Stimulated activated CD4-positive, alpha-beta T cell treated with anti-CD3 and anti-CD28 coated beads, TNF-alpha, amount 100 ng/mL, for 1 hour (primary cell): Measurements from ENCODE around the gene KLHDC4.
A peak's percentile ranks its signal among the peaks of the same experiment; 100 is the strongest.
"Not testable (repeated sequence)": the region's sequence is repeated elsewhere in the genome, so short reads cannot be mapped to it uniquely, and the experiment has no call there.

Source experiments
- DNase-seq, 3 donors: peaks; one replicate each; pipeline ENCODE4 v3.0.0-alpha.2; 2020; ENCODE audit warnings: low read depth in 3 of 3, low spot score in 1 of 3

KLHDC4 gene

DNA sequence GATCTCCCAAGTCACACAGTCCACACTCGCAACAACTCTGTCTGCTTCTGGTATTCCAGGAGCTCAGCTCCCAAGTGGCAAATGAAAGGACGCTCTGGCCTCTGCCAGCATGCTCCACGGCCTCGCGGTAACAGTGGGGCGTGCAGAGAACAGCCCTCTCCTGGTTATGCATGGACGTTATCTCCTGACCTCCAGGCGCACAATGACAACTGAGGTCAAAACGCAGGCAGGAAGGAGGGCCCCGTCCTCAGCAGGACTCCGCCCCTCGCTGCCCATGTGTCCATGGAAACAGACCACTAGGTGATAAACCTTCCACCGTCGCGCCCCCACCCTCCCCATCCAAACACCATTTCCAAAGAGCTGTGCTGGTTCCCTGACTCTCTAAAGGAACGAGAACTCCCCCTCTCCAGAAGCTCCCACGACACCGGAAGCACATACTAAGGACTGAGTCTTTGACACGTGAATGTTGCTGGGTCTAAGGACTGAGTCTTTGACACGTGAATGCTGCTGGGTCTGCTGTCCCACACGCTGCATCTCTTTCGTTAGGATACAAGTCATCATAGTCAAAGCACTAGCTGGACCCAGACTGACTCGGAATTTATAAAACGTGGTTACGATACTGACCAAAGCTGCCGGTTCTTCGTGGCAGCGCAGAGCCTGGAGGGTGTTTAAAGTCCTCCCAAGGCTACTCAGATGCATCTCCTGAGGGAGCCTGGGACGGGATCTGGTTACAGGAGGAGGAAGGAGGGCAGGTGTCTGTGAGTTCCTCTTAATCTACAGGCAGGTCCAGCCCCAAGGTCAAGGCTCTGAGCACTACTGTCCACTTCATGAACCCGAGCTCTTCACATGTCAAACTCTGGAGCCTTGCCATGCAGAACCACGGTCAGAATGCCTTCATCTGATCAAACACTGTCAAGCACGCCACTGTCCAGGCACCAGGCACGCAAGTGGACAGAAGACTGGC, 43.9 kb downstream of the KLHDC4 start:
- no peak for DNase-seq

DNA sequence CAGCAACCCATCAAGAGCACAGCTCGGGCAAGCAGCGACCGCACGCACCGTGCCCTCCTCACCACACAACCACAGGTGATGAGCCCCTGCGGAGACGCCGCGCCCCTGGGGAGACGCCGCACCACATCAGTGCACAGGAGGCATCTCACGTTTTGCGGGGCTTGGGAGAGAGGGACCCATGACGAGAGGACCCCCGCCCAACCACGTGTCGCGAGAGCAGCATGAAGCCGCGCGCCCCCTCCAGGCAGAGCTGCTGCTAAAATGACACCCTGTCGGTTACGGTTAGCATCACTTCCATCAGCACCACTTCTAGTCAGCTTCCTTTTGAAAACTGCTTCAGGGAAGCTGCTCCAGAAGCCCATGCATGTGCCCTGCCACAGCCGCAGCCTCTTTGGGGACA, 45.3 kb downstream of the KLHDC4 start:
- DNase-seq = no peak

DNA sequence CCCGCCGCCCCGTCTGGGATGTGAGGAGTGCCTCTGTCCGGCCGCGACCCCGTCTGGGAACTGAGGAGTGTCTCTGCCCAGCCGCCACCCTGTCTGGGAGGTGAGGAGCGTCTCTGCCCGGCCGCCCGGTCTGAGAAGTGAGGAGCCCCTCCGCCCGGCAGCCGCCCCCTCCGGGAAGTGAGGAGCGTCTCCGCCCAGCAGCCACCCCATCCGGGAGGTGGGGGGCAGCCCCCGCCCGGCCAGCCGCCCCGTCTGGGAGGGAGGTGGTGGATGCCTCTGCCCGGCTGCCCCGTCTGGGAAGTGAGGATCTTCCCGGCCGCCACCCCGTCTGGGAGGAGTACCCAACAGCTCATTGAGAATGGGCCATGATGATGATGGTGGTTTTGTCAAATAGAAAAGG, 47.0 kb downstream of the KLHDC4 start:
- not testable (repeated sequence) for DNase-seq

DNA sequence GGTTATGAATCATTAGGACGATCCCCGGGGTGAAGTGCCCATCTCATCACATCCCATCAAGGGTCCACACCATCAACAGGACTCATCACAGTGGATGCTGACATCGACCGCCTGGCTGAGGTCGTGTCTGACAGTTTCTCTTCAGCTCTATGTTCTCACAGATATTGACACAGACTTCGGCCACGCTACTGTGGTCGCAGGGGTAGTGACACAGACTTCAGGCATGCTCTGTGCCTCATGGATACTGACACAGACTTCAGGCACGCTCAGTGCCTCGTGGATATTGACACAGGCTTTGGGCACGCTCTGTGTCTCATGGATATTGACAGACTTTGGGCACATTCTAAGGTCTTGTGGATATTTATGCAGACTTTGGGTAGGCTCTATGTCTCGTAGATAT, 50.1 kb downstream of the KLHDC4 start:
- DNase-seq = no peak

DNA sequence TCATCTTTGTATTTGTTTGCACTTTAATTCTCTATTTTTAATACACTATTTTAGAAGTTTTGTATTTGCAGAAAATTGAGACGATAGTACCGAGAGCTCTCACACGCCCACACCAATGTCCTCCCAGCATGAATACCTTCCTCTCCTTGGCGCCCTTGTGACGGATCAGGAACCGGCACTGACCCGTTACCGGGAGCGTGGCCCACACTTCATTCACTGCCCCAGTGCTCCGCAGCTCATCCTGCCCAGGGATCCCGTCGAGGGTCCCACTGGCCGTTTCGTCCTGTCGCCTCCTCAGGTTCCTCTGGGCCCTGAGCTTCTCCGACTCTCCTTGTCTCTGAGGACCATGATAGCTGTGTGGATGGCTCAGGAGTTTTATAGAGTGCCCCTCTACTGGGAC, 50.6 kb downstream of the KLHDC4 start:
- no peak for DNase-seq

DNA sequence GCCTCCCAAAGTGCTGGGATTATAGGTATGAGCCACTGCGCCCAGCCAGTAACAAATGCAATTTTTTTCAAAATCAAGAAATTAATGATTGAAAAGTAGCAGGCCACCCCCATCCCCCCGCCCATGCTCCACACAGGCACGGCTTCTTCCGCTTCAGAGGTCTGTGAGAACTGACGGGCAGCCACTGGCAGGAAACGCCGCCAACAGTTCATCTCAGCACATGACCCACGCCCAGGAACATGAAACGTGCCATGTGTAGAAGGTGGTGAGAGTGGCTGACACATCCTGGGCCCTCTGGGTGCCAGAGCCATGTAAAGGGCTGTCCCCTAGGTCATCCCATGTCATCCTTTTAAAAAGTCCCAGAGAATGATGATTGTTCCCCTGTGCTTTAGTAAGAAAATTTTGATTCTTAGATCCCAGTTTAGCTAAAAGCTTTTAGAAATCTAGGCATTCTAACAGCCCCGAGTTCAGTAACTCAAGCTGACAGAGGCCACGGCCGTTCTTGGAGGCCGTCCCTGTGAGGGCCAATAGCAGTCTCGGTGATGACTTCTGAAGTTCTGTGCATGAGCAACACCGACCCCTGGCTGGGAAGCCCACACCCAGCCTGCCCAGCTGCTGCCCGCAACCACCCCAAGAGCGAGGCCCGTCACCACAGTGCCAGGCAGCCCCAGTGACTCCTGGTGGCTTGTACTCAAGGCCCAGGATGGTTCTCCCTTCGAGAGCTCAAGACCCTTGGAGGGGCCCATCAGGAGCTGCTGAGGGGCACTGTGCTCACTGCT, 52.1 kb downstream of the KLHDC4 start:
- peak in 1 of 3 donors; percentile 13 for DNase-seq

DNA sequence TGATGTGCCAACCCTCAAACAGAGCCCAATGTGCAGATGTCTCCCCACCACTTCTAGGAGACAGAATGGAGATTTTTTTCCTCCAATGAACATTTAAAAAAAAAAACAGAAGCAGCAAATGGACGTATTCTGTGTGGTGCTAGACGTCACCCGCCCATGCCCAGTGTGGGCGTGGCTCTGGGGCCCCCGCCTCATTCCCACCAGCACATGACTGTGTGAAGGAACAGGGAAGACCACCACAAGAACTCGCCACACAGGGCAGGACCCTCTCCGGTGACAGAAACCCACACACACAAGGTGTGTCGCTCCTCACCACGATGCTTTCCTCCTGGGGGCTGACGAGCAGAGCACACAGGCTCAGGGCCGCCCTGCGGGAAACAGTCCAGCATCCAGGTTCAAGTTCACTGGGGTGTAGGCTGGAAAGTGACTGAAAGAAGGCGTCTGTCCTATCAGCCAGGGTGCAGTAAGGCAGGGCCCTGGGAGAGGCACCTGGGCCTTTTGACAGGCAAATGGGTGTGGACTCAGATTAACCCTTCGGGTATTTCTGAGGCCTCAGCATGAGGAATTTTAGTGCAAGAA, 53.5 kb downstream of the KLHDC4 start:
- no peak for DNase-seq

DNA sequence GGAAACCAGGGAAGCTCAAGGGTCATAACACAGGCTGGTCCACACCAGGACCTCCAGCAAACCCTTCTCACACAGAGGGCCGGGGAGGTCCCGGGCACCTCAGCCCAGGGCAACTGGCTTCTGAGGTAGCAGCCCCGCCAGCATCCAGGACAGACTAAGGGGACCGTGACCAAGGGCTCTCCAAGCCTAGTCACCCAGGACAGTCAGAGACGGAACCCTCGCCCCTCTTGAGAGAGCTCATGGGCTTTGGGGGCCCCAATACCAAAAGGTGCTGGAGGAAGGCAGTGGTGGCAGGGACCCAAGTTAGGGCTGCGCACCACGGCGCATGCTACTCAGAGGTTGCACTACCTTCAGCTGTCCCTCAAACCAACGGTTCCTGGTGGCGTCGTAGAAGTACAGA, 54.9 kb downstream of the KLHDC4 start:
- DNase-seq = no peak

DNA sequence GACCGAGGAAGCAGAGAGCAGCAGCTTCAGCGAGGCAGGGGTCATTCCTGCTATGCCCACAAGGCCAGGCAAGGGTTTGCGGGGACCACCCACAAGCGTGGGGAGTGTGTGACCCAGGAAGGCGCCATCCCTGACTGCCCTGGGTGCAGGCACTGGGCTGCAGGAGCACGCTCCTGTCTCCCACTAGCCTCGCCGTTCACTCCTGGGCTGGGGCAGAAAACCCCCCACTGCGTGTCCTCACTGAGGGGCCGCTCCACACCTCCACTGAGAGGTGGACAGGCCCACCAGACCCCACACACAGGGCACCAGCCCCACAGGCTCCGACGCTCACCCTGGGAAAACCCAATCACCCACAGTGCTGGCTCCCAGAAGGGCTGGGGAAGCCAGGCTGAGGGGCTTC, 56.1 kb downstream of the KLHDC4 start:
- DNase-seq = no peak

DNA sequence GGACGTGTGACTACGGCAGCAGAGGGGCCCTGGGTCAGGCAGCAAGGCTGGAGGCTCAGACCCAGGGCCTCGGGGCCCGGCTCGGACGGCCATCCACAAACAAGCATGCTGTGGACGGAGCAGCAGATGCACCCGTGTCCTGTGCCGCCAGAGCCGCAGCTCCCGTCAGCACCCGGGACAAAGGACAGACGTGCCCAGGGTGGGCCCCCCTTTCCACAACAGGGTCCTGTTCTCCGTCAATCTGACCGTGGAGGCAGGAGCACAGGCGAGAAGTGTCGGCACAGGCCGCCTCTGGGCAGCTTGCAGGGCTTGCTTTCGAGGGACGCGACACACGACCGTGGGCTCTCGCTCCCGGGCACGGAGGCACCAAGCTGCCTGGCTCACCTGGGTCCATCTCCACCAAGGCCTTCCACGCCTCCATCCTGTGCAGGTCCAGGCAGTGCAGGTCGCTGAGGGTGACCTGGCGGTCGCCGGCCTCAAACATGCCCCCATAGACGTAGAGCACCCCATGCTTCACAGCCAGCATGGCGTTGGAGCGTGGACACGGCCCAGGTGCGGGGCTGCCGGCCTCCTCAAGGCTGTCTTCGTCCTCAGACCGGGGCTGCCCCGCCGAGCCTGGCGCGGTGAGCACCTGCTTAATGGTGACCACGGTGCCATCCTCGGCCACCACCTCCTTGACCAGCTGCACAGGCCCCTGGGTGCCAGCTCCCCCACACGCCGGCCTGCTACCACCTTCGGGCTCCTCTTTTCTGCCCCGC, 56.7 kb downstream of the KLHDC4 start:
- DNase-seq = no peak

DNA sequence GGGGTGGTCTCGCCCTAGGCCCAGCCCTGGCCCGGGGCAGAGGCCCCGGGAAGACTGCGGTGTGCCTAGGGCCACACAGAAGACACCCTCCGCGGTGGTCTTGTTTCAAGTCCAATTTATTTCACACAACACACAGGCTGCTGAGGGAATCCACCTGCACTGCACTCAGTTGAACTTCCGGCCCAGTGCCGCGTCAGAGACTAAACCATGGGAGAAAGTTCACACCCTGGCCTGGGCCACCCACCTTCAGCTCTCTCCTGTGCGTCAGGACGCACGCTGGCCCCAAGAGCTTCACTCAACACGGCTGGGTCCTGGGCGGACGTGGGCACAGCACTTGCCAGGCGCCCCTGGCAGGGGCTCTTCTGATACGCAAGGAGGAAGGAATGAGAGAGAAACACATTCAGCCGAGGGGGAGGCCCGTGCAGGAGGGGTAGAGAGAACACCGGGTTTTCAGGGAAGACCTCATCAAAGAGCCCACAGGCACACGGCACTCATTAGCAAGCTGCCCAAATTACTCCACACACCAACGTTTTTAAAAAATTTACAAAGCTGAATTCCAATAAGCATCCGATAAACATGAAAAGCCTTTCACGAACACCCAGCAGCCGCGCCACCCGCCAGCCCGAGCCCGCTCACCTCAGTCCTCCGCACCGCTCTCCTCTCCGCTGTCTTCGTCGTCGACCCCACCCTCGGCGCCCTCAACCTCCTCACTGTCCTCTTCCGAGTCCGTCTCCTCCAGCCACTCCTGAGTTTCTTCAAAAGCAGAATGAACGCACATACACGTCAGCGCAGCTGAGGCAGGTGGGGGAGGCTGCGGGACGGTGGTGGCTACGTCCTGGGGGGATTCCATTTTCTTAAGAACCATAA, 57.8 kb downstream of the KLHDC4 start:
- DNase-seq = no peak

DNA sequence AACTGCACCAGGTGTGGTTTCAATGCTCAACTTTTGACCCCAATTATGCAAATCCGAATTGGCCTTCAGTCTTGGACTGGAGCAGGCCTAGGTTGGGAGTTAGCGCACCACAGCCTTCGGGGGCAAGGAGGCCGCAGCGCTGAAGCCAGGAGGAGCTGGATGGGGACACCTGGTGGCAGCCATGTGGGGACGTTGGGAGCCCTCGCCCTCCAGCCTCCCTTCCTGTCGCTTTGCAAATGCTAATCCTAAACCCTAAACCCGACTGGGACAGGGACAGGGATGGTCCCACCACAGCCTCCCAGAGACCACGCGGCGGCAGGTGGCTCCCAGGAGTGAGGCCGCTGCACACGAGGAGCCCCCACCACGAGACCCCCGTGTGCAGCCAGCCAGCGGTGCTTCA, 58.7 kb downstream of the KLHDC4 start:
- no peak for DNase-seq

DNA sequence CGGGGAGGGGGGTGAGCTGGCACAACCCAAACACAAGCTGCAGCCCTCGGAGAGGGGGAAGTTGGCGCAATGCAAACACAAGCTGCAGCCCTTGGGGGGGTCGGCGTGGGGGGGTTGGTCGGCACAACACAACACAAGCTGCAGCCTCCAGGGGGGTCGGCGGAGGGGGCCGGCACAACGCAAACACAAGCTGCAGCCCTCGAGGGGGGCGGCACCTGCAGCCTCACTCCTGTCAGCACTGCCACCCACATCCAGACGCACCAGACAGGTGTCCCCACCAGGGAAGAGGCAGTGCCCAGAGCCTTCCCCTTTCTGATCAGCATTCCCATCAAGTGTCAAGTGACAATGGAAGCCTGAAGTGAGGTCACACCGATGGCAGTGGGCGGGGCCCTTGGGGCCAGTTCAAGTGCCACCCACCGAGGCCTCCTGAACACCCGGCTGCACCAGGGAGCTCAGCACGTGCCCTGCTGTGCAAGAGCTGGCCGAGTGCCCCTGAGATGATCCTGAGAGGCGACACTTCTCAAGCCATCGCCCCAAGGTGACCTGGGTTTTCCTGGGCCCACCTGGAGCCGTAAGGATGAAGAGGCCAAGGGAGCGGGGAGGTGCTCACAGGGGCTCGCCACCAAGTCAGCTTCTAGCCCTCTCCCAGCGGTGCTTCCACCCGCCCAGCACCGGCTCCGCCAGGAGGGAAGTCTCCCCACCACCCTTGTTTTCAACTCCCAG, 59.3 kb downstream of the KLHDC4 start:
- no peak for DNase-seq

DNA sequence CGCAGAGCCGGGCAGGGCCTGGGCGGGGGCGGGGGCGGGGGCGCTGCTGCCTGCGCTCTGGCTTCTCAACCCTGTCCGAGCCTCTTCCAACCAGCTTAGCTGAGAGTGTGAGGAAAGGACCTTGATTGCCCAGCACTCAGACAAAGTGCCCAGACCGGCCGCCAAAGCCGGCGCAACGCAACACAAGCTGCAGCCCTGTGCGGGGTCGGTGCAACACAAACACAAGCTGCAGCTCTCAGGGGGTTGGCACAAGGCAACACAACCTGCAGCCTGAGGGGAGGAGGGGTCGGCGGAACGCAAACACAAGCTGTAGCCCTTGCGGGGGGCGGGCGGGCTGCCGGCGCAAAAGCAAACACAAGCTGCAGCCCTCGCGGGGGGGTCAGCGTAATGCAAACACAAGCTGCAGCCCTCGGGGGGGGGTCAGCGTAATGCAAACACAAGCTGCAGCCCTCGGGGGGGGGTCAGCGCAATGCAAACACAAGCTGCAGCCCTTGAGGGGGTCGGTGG, 60.0 kb downstream of the KLHDC4 start:
- DNase-seq = no peak

DNA sequence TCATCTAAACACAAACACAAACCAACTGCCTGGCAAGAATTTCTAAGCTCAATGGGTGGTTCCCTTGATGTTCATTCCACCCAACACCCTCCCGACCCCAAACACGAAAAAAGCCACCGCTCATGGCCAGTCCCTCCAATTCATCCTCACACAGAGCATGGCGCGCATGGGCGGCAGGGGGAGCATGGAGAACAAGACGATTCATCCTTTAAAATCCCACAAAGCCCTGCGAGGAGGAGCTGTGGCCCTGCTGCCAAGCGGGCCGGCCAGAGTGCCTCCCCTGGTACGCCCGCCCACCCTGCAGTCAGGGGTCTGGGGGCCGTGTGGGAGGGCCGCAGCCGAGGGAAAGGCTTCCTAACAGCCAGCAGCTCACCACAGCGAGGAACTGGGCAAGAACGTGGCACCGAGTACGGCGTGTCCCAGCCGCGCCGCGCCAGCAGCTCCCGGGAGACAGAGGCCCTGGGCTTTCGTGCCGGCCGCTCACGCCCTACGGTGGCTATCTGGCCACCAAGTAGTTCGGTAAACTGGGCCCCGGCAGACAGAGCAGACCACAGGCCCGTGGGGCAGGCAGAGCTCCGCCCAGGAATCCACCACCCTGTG, 60.9 kb downstream of the KLHDC4 start:
- DNase-seq = no peak

DNA sequence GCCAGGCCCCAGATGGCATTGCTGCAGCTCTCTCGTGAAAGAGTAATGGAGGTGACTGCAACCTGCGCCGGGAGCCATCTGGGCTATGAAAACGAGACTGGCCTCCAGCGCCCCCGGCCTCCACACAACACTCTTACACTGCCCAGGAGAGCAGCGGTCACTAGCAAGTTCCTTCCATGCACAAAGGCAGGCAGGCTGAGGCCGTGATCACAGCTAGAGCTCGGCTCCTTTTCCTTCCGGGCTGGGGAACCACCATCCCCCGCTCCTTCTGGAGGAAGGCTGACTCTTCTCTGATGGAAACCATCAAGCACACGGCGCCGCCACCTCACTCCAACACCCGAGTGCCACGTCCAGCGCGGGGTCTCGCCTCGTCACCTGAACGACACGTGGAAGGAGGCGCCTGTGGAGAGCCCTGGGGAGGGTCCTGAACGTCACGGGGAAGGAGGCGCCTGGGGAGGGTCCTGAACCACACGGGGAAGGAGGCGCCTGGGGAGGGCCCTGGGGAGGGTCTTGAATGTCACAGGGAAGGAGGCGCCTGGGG, 61.9 kb downstream of the KLHDC4 start:
- no peak for DNase-seq

DNA sequence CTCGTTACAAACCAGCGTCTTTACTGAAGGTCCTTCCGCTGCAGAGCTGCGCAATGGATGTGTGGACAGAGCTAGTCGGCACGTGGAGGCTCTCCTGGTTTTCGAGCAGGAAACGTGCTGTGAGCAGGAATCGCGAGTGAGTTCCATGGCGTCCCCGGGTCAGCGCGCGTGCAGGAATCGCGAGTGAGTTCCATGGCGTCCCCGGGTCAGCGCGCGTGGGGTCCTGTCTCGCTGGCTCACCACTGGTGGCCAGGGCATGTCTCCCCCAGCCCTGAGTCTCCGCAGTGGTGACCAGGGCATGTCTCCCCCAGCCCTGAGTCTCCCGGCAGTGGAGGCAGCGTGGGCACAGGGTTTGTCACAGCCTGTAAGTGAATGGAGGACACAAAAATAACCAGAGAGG, 62.7 kb downstream of the KLHDC4 start:
- no peak for DNase-seq

DNA sequence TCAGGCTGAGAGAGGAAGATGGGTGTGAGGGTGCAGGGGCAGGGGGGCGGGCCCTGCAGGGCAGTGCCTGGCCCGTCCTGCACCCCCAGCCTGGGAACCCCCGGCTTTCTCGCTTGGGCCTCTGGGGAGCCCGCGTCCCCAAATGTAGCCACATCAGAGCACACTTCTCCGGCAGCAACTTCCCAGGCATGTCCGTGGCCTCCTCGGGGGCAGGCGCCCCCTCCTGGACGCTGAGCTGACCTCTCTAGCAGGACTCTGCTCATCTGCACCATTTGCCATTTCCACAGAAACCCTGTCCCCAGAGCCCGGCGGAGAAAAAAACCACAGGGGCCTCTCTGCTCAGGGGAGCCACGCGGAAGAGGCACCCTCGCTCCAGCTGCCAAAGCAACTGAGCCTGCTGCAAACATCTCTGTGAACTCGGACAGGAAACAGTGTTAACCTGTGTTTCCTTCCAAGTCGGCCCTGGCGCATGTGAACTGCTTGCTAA, 63.4 kb downstream of the KLHDC4 start:
- no peak for DNase-seq

DNA sequence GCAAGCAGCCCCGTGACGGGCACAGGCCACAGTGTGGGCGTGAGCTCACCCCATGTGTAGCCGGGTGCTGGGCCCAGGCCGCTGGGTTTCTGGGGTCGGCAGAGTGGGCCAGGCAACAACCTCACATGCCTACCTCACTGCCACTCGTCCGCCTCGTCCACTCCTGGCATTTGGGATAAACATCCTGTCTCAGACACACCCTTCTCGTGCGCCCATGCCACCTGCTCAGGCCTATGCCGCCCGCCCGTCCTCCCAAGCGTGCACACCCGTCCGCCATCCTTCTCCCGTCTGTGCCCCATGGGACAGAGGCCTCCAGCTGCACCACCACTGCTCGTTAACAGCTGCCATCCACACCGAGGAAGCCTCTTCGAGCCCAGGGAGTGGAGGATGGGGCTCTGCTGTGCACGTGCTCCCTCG, 64.3 kb downstream of the KLHDC4 start:
- DNase-seq = no peak
